Memory B cell (primary cell): ENCODE data around the gene CDCP2.

ENCODE experiments used
- ATAC-seq: fragments of 150-1000 bp; cut with Tn5 transposase; 2 replicates; pipeline ENCODE4 v1.10.0; 2021; ENCODE audit warnings: low read depth, mild to moderate bottlenecking, moderate library complexity
- DNase-seq, 2 donors: peaks; one replicate each; pipeline ENCODE4 v3.0.0; 2022; ENCODE audit warnings: low spot score in 2 of 2
- H3K27ac Mint-ChIP-seq: one replicate; pipeline ENCODE4 v1.8.0; 2022; ENCODE audit warnings: mild to moderate bottlenecking, moderate library complexity, mixed read lengths
- H3K27me3 Mint-ChIP-seq: one replicate; pipeline ENCODE4 v1.8.0; 2022; ENCODE audit warnings: mixed read lengths
- H3K36me3 Mint-ChIP-seq: one replicate; pipeline ENCODE4 v1.8.0; 2022; ENCODE audit warnings: mild to moderate bottlenecking, mixed read lengths
- H3K4me1 Mint-ChIP-seq: one replicate; pipeline ENCODE4 v1.8.0; 2022; ENCODE audit warnings: mixed read lengths
- H3K4me3 Mint-ChIP-seq: one replicate; pipeline ENCODE4 v1.8.0; 2022; ENCODE audit warnings: mild to moderate bottlenecking, moderate library complexity, mixed read lengths
- H3K9me3 Mint-ChIP-seq: one replicate; pipeline ENCODE4 v1.8.0; 2022; ENCODE audit warnings: mixed read lengths

Gene CDCP2

DNA sequence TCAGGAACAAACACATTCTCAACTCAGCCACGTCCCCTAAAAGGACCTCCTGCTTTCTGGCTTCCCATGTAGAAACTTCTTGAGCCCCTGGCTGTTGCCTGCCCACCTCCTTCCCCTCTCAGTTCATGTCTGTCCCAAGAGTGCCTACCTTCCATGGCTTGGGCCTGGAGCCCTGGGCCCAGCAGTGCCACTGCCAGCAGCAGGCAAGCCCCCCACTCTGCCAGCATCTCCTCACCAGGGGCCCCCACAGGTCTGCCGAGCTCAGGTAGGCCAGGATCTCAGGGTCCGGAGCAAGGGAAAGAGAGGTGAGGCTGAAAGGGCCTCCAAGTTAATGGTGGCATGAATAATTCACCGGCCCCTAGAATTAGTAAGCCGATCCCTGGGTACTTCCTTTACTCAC, at the start of gene CDCP2:
Gene CDCP2 (minus strand): TSS at position 305 of the 400 bp plus-strand sequence. CDS start 78 bp downstream, at position 227.
- Mint-ChIP-seq H3K36me3 (no peaks in the 10 kb centered on the region), H3K27me3 (no peaks in the 10 kb centered on the region), H3K4me3 (no peak within 1 kb of the TSS), H3K4me1 (no peaks in the 10 kb centered on the region), H3K27ac (no peak within 1 kb of the TSS), H3K9me3 (no peaks in the 10 kb centered on the region)
- no peak for DNase-seq
- ATAC-seq, result no peak

DNA sequence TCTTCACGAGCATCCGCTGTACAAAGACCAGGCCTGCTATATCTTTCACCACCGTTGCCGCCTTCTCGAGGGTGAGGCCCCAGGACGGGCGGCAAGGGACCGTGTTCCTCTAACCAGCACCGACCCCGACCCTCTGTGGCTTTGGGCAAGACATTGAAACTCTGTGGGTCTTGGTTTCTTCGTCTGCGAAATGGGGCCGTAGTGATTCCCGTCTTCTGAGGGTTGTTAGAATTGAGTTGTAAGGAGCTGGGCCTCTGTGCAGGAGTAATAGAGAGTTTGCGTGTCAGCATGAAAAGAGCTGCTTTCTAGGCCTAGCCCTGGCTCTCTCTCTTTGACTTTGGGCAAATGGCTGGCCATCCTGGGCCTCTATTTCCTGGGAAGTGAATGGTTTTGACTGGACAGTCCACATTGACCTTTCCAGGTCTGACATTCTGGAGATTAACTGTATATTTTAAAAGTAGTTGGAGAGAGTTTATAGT, 47.8 kb upstream of the CDCP2 start:
- no peaks in the 10 kb centered on the region for H3K9me3 Mint-ChIP-seq
- H3K36me3 Mint-ChIP-seq, result peaks cover 13% of the 10 kb centered on the region
- H3K4me1 Mint-ChIP-seq, result peaks cover 25% of the 10 kb centered on the region
- H3K27ac Mint-ChIP-seq, result peak overlapping the region; percentile 92
- H3K27me3 Mint-ChIP-seq, result no peaks in the 10 kb centered on the region
- no peak for ATAC-seq
- no peak for DNase-seq
- peak overlapping the region; percentile 99 for H3K4me3 Mint-ChIP-seq

- ATAC-seq, result peak; percentile 97
- H3K27ac Mint-ChIP-seq, result peak within 1 kb of the TSS; percentile 92
- DNase-seq, result peak; percentile 79 to 82
- no peaks in the 10 kb centered on the region for H3K9me3 Mint-ChIP-seq
- peaks cover 10% of the 10 kb centered on the region for H3K36me3 Mint-ChIP-seq
- peaks cover 22% of the 10 kb centered on the region for H3K4me1 Mint-ChIP-seq
- H3K27me3 Mint-ChIP-seq, result no peaks in the 10 kb centered on the region
- H3K4me3 Mint-ChIP-seq, result peak within 1 kb of the TSS; percentile 99
These were observed 47.1 kb upstream of the CDCP2 start, which contains the start of the genes CYB5RL and MRPL37 for GRCh38 chr1:54199765-54200518. TSS of gene CYB5RL (minus strand) at chr1:54200030. CDS start at chr1:54195616, 4,414 bp downstream. TSS of gene MRPL37 (plus strand) at chr1:54200167. CDS start at chr1:54200244, 77 bp downstream.

- ATAC-seq (no peak), DNase-seq (no peak)
- Mint-ChIP-seq H3K36me3 (peaks cover 12% of the 10 kb centered on the region), H3K4me1 (peaks cover 22% of the 10 kb centered on the region), H3K4me3 (peak overlapping the region; percentile 99), H3K27me3 (no peaks in the 10 kb centered on the region), H3K27ac (peak overlapping the region; percentile 92), H3K9me3 (no peaks in the 10 kb centered on the region)
These were observed 46.5 kb upstream of the CDCP2 start for GRCh38 chr1:54199151-54199764.

DNA sequence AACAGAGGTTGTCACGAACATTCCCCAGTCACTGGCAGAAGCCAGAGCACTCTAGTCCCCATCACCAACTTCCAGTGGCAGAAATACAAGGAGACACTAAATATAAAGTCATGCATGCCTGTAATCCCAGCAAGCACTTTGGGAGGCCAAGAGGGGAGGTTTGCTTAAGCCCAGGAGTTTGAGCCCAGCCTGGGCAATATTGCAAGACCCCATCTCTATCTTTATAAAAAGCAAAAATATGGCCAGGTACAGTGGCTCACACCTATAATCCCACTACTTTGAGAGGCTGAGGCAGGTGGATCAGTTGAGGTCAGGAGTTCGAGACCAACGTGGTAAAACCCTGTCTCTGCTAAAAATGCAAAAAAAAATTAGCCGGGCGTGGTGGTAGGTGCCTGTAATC, 40.7 kb upstream of the CDCP2 start:
- Mint-ChIP-seq H3K27me3 (no peaks in the 10 kb centered on the region), H3K4me3 (no peak overlapping the region), H3K27ac (no peak overlapping the region), H3K9me3 (no peaks in the 10 kb centered on the region), H3K36me3 (peaks cover 29% of the 10 kb centered on the region), H3K4me1 (no peaks in the 10 kb centered on the region)
- no peak for DNase-seq
- ATAC-seq, result no peak

DNA sequence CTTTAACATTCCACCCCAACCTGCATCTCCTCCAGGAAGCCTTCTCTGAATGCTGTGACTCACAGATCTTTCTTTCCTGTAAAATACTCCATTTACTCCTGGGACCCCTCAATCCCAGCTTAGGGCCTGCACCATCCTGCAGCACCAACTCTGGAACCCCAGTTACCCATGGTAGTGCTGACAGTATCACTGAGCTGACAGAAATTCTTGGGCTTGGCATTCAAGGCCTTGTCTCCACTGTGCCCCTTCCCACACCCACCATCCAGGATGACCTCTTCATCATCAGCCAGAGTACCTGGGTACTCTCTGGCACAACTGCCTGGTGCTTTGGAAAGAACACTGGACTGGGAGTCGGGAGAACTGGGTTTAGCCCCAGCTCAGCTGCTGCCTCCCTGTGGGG, 38.7 kb upstream of the CDCP2 start:
- no peak overlapping the region for H3K4me3 Mint-ChIP-seq
- H3K9me3 Mint-ChIP-seq, result no peaks in the 10 kb centered on the region
- H3K36me3 Mint-ChIP-seq, result peaks cover 38% of the 10 kb centered on the region
- no peaks in the 10 kb centered on the region for H3K27me3 Mint-ChIP-seq
- H3K4me1 Mint-ChIP-seq, result no peaks in the 10 kb centered on the region
- no peak for ATAC-seq
- H3K27ac Mint-ChIP-seq, result no peak overlapping the region
- DNase-seq, result no peak

GRCh38 chr1:54190526-54190925, 37.7 kb upstream of the CDCP2 start:
- peaks cover 2% of the 10 kb centered on the region for H3K9me3 Mint-ChIP-seq

DNA sequence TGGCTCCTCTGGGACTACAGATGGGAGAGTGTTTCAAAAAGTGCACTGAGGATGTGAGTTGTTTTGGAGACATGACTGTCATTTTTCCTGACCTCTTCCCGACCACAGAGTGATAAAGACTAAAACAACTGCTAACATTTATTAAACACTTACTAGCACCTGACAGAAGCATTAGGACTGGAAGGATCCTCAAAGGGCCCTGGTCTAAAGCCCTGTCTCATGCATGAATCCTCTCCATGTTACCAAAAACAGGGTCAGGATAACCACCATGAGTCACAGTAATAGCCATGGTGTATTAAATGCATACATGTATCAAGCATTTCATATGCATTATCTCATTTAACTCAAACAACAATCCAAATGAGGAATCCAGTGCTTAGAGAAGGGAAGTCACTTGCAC, 35.5 kb upstream of the CDCP2 start:
- no peaks in the 10 kb centered on the region for H3K27me3 Mint-ChIP-seq
- peaks cover 2% of the 10 kb centered on the region for H3K9me3 Mint-ChIP-seq
- DNase-seq, result no peak
- H3K4me3 Mint-ChIP-seq, result no peak overlapping the region
- no peaks in the 10 kb centered on the region for H3K4me1 Mint-ChIP-seq
- no peak for ATAC-seq
- peaks cover 37% of the 10 kb centered on the region for H3K36me3 Mint-ChIP-seq
- H3K27ac Mint-ChIP-seq, result no peak overlapping the region

More at GRCh38 chr1:54190526-54190925, 37.7 kb upstream of the CDCP2 start:
- Mint-ChIP-seq H3K36me3 (peaks cover 42% of the 10 kb centered on the region), H3K27me3 (no peaks in the 10 kb centered on the region), H3K4me3 (no peak overlapping the region), H3K4me1 (no peaks in the 10 kb centered on the region), H3K27ac (no peak overlapping the region)
- ATAC-seq (no peak), DNase-seq (no peak)

GRCh38 chr1:54186056-54186455, 33.3 kb upstream of the CDCP2 start:
- no peak overlapping the region for H3K4me3 Mint-ChIP-seq
- no peak overlapping the region for H3K27ac Mint-ChIP-seq
- ATAC-seq (no peak), DNase-seq (no peak)
- peaks cover 2% of the 10 kb centered on the region for H3K9me3 Mint-ChIP-seq
- H3K36me3 Mint-ChIP-seq, result peaks cover 34% of the 10 kb centered on the region
- no peaks in the 10 kb centered on the region for H3K27me3 Mint-ChIP-seq
- H3K4me1 Mint-ChIP-seq, result no peaks in the 10 kb centered on the region

DNA sequence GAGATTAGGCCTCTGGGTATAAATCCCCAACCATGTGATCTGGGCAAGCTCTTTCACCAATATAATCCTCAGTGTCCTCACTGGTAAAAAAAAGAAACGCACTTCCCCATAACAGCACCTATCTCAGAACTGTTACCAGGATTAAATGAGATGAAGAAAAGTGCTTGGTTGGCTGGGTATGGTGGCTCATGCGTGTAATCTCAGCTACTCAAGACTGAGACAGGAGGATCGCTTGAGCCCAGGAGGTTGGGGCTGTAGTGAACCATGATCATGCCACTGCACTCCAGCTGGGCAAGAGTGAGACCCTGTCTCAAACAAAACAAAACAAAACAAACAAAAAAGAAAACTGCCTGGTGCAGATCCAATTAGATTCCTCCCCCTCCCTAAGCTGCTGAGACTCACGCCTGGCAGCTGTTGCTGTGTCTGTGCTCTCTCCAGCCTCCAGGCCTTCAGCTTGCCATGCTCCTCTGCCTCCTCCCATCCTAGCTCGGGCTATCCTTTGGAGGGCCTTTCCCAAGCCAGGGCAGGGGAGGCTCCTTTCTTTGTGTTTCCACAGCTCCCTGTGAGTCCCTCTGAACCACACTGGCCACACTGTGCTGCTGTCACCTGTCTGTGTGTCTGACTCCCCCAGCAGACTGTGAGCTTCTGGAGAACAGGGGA, 28.0 kb upstream of the CDCP2 start:
- H3K27me3 Mint-ChIP-seq, result no peaks in the 10 kb centered on the region
- H3K4me3 Mint-ChIP-seq, result no peak overlapping the region
- ATAC-seq (no peak), DNase-seq (no peak)
- H3K9me3 Mint-ChIP-seq, result peaks cover under 1% of the 10 kb centered on the region
- H3K4me1 Mint-ChIP-seq, result no peaks in the 10 kb centered on the region
- peaks cover 24% of the 10 kb centered on the region for H3K36me3 Mint-ChIP-seq
- no peak overlapping the region for H3K27ac Mint-ChIP-seq

- no peaks in the 10 kb centered on the region for H3K9me3 Mint-ChIP-seq
- H3K27me3 Mint-ChIP-seq, result no peaks in the 10 kb centered on the region
- no peak overlapping the region for H3K4me3 Mint-ChIP-seq
- DNase-seq (no peak), ATAC-seq (no peak)
- no peak overlapping the region for H3K27ac Mint-ChIP-seq
- H3K36me3 Mint-ChIP-seq, result peaks cover 20% of the 10 kb centered on the region
- H3K4me1 Mint-ChIP-seq, result no peaks in the 10 kb centered on the region
These were observed 25.7 kb upstream of the CDCP2 start for GRCh38 chr1:54178296-54179070.

GRCh38 chr1:54177726-54178125, 24.9 kb upstream of the CDCP2 start:
- H3K27me3 Mint-ChIP-seq, result no peaks in the 10 kb centered on the region
- no peaks in the 10 kb centered on the region for H3K9me3 Mint-ChIP-seq
- no peak overlapping the region for H3K4me3 Mint-ChIP-seq
- DNase-seq (no peak), ATAC-seq (no peak)
- H3K27ac Mint-ChIP-seq, result no peak overlapping the region
- peaks cover 17% of the 10 kb centered on the region for H3K36me3 Mint-ChIP-seq
- H3K4me1 Mint-ChIP-seq, result no peaks in the 10 kb centered on the region

DNA sequence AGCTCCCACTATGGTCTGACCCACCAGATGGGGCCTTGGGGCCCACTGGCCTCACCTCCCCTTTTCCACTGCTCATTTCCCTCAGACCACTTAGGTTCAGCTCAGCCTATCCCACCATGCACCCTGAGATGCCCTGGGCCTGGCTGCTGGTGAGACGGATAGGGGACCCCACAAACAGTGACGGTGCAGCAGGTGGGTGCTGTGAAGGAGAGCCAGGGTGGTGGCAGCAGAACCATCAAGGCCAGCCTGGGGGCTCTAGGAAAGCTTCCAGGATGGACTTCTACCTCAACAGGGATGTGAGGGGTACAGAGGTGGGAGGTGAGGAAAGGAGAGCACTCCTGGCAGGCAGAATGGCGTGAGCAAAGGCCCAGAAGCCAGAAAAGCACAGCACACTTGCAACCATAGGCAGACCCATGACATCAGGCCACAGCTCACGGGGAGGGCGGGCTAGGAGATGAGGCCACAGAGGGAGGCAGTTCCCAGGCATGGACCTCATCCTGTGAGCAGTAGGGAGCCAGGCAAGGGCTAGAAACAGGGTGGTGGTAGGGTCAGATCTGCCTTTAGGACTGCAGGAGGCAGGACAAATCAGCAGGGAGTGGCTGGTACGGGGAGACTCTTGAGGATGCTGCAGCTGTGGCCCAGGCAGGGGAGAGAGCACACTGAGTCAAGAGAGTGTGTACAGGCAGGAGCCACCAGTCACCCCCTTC, 24.0 kb upstream of the CDCP2 start:
- Mint-ChIP-seq H3K4me1 (no peaks in the 10 kb centered on the region), H3K27ac (no peak overlapping the region), H3K36me3 (peaks cover 17% of the 10 kb centered on the region), H3K4me3 (no peak overlapping the region), H3K27me3 (no peaks in the 10 kb centered on the region), H3K9me3 (no peaks in the 10 kb centered on the region)
- no peak for ATAC-seq
- DNase-seq, result no peak
